Activated CD4-positive, alpha-beta T cell treated with anti-CD3 and anti-CD28 coated beads, Interleukin-2, amount 10 ng/mL, durations not matched to agents 7 days and 5 days (primary cell): ENCODE data around the gene RCC1. TPM values are rescaled to one million over a fixed set of nuclear protein-coding genes. Genes with fewer than 3 reads are reported as not detected.
A peak's percentile ranks its signal among the peaks of the same experiment; 100 is the strongest.
"Not testable (repeated sequence)": the region's sequence is repeated elsewhere in the genome, so short reads cannot be mapped to it uniquely, and the experiment has no call there.

Source experiments
- CTCF ChIA-PET: fragments of 350-600 bp; sonication (Branson Sonifier 250); formaldehyde crosslinking; loops from one replicate; lab custom pipeline; 2021; ENCODE audit warnings: antibody characterized with exemption; lab: Charles Lee
- POLR2A ChIA-PET: fragments of 350-600 bp; sonication (Branson Sonifier 250); formaldehyde crosslinking; loops from one replicate; lab custom pipeline; 2021; ENCODE audit warnings: antibody characterized with exemption; lab: Charles Lee
- DNase-seq: peaks from one replicate; pipeline ENCODE4 v3.0.0-alpha.2; 2020
- H3K27ac Mint-ChIP-seq: one replicate; pipeline ENCODE4 v1.8.0; 2021; ENCODE audit warnings: mild to moderate bottlenecking, moderate library complexity, mixed read lengths
- H3K27me3 Mint-ChIP-seq: one replicate; pipeline ENCODE4 v1.8.0; 2021; ENCODE audit warnings: mixed read lengths
- H3K36me3 Mint-ChIP-seq: one replicate; pipeline ENCODE4 v1.8.0; 2021; ENCODE audit warnings: low read depth, mixed read lengths
- H3K4me1 Mint-ChIP-seq: one replicate; pipeline ENCODE4 v1.8.0; 2021; ENCODE audit warnings: mixed read lengths
- H3K4me3 Mint-ChIP-seq: one replicate; pipeline ENCODE4 v1.8.0; 2021; ENCODE audit warnings: mild to moderate bottlenecking, moderate library complexity, mixed read lengths
- H3K9me3 Mint-ChIP-seq: one replicate; pipeline ENCODE4 v1.8.0; 2021; ENCODE audit warnings: mixed read lengths
- total RNA-seq, 2 experiments: library from RNA; stranded (reverse); gene quantifications; one replicate each; pipeline ENCODE4 v1.2.3, GENCODE V29; 2021

The RCC1 gene
- total RNA-seq, 2 experiments from 2014 or later: 76.2 to 76.5 TPM

DNA sequence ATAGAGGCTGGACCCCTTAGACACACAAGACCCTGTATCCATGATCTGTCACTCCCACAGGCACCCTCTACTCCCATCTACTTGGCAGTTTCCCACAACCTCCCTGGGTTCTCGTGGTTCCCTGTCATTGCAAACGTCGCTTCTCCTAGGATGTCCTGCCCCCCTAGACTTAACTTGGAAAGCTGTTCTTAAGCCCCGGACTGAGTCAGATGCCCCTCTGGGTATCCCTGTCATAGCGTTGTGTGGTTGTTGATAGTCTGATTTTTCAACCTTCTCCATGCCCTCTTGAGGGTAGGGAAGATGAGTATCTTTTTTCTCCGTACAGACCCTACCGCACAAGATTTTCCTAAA is 11.8 kb downstream of the RCC1 start:
- no peaks in the 10 kb centered on the region for H3K9me3 Mint-ChIP-seq
- CTCF ChIA-PET: interaction anchor here (1.6 kb wide), 1 partner anchor 359 kb away, joined by 5 read pairs; no protein-coding TSS in a partner anchor
- H3K4me1 Mint-ChIP-seq: peaks cover 47% of the 10 kb centered on the region
- POLR2A ChIA-PET: no interaction called here
- H3K27ac Mint-ChIP-seq: peak overlapping the region; percentile 92
- H3K36me3 Mint-ChIP-seq: peaks cover 27% of the 10 kb centered on the region
- peak overlapping the region; percentile 86 for H3K4me3 Mint-ChIP-seq
- no peaks in the 10 kb centered on the region for H3K27me3 Mint-ChIP-seq
- DNase-seq: no peak

GRCh38 chr1:28518000-28518744 is 12.3 kb downstream of the RCC1 start:
- peak overlapping the region; percentile 93 for H3K27ac Mint-ChIP-seq
- peak overlapping the region; percentile 86 for H3K4me3 Mint-ChIP-seq
- peaks cover 48% of the 10 kb centered on the region for H3K4me1 Mint-ChIP-seq
- no peaks in the 10 kb centered on the region for H3K27me3 Mint-ChIP-seq
- CTCF ChIA-PET: interaction anchor here (0.6 to 1.7 kb wide), 5 partner anchors 63 to 359 kb away, joined by 3 to 7 read pairs (median 4); no protein-coding TSS in a partner anchor
- H3K9me3 Mint-ChIP-seq: no peaks in the 10 kb centered on the region
- peak; percentile 89 for DNase-seq
- H3K36me3 Mint-ChIP-seq: peaks cover 26% of the 10 kb centered on the region
- POLR2A ChIA-PET: interaction anchor here (0.6 kb wide), 1 partner anchor 63 kb away, joined by 3 read pairs; no protein-coding TSS in a partner anchor

- no peaks in the 10 kb centered on the region for H3K27me3 Mint-ChIP-seq
- H3K27ac Mint-ChIP-seq: peak overlapping the region; percentile 93
- peak; percentile 47 for DNase-seq
- no peaks in the 10 kb centered on the region for H3K9me3 Mint-ChIP-seq
- H3K4me1 Mint-ChIP-seq: peaks cover 54% of the 10 kb centered on the region
- ChIA-PET POLR2A (no interaction called here), CTCF (interaction anchor here (0.6 to 1.7 kb wide), 5 partner anchors 62 to 358 kb away, joined by 3 to 7 read pairs (median 4); no protein-coding TSS in a partner anchor)
- H3K36me3 Mint-ChIP-seq: peaks cover 25% of the 10 kb centered on the region
- peak overlapping the region; percentile 79 for H3K4me3 Mint-ChIP-seq
Observed at GRCh38 chr1:28518745-28519341, 13.0 kb downstream of the RCC1 start.

- Mint-ChIP-seq H3K4me1 (peaks cover 53% of the 10 kb centered on the region), H3K36me3 (peaks cover 22% of the 10 kb centered on the region), H3K27ac (peak overlapping the region; percentile 10), H3K9me3 (no peaks in the 10 kb centered on the region), H3K4me3 (peak overlapping the region; percentile 55), H3K27me3 (no peaks in the 10 kb centered on the region)
- CTCF ChIA-PET: interaction anchor here (0.6 to 0.7 kb wide), 2 partner anchors 27 to 413 kb away, joined by 3 read pairs; no protein-coding TSS in a partner anchor
- DNase-seq: no peak
- POLR2A ChIA-PET: interaction anchor here (1.1 kb wide), 1 partner anchor 62 kb away, joined by 3 read pairs; no protein-coding TSS in a partner anchor
Observed at GRCh38 chr1:28519946-28520725, 14.3 kb downstream of the RCC1 start.

DNA sequence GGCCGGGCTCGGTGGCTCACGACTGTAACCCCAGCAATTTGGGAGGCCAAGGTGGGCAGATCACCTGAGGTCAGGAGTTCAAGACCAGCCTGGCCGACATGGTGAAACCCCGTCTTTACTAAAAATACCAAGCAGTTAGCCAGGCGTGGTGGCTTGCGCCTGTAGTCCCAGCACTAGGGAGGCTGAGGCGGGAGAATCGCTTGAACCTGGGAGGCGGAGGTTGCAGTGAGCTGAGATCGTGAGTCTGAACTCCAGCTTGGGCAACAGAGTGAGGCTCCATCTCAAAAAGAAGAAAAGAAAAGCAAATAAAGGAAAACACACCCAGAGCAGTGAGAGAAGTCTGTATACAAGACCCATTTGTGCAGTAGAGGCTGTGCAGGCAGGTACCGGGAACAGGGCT is 15.0 kb downstream of the RCC1 start:
- peaks cover 22% of the 10 kb centered on the region for H3K36me3 Mint-ChIP-seq
- DNase-seq, CTCF ChIA-PET, H3K27me3 Mint-ChIP-seq, H3K9me3 Mint-ChIP-seq, H3K4me3 Mint-ChIP-seq: not testable (repeated sequence)
- POLR2A ChIA-PET: interaction anchor here (1.1 kb wide), 1 partner anchor 61 kb away, joined by 3 read pairs; no protein-coding TSS in a partner anchor
- peak overlapping the region; percentile 10 for H3K27ac Mint-ChIP-seq
- peaks cover 53% of the 10 kb centered on the region for H3K4me1 Mint-ChIP-seq

DNA sequence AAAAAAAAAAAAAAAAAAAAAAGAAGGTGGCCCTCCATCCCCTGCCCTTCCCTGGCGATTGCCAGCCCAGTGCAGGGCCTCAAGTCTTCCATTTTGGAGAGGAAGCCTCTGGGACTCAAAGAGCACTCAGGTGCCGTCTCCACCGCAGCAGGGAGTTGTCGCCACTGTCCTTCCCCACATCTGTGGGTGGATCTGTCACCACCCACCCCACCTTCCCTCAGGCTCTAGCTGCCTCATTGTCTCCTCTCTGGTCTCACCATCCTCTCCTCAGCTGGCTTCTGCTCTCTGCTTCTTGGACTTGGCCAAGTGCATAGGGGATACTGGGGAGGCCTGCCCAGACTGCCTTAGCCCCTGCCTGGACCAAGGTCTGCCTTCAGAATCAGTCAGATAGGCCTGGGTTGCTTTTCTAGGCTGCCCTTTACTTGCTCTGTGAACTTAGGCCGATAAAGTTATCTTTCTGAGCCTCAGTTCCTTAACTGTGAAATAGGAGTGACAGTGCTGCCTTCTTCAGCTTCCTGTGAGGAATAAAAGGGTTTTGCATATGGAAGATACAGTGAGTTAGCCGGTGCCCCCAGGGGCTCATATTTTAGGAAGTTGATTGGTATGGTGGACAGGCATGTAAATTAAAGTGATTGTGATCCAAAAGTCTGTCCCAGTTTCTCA is 15.8 kb downstream of the RCC1 start:
- Mint-ChIP-seq H3K9me3 (no peaks in the 10 kb centered on the region), H3K27me3 (no peaks in the 10 kb centered on the region), H3K4me3 (no peak overlapping the region), H3K4me1 (peaks cover 52% of the 10 kb centered on the region), H3K36me3 (peaks cover 24% of the 10 kb centered on the region), H3K27ac (no peak overlapping the region)
- no peak for DNase-seq
- ChIA-PET POLR2A (interaction anchor here (0.7 kb wide), 1 partner anchor 13 kb away, joined by 3 read pairs; no protein-coding TSS in a partner anchor), CTCF (interaction anchor here (1.1 kb wide), 1 partner anchor 84 kb away, joined by 3 read pairs; no protein-coding TSS in a partner anchor)

- peaks cover 46% of the 10 kb centered on the region for H3K4me1 Mint-ChIP-seq
- peaks cover 24% of the 10 kb centered on the region for H3K36me3 Mint-ChIP-seq
- POLR2A ChIA-PET: interaction anchor here (0.7 kb wide), 1 partner anchor 12 kb away, joined by 3 read pairs; no protein-coding TSS in a partner anchor
- not testable (repeated sequence) for H3K27ac Mint-ChIP-seq, H3K9me3 Mint-ChIP-seq, H3K4me3 Mint-ChIP-seq, DNase-seq, H3K27me3 Mint-ChIP-seq
- CTCF ChIA-PET: interaction anchor here (0.6 to 1.1 kb wide), 2 partner anchors 83 to 105 kb away, joined by 3 to 4 read pairs; no protein-coding TSS in a partner anchor
Observed at GRCh38 chr1:28522537-28522936, 16.7 kb downstream of the RCC1 start.

DNA sequence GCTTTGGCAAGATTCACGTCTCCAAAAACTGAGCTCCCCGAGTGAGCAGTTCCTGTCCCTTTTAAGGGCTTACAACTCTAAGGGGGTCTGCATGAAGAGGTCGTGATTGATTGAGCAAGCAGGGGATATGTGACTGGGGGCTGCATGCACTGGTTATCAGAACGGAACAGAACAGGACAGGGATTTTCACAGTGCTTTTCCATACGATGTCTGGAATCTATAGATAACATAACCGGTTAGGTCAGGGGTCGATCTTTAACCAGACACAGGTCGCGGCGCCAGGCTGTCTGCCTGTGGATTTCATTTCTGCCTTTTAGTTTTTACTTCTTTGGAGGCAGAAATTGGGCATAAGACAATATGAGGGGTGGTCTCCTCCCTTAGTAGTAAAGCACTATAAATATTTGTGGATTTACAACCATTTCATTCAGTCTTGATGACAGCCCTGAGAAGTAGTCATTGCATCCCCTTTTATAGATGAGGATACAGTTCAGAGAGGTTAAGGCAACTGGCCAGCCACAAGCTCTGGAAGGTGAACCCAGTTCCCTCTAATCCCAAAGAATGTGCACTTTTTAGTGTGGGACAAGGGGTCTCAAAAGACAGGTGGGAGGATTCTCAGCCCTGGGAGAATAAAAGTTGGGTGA is 19.3 kb downstream of the RCC1 start:
- POLR2A ChIA-PET, H3K9me3 Mint-ChIP-seq, DNase-seq, CTCF ChIA-PET, H3K4me3 Mint-ChIP-seq, H3K27me3 Mint-ChIP-seq, H3K27ac Mint-ChIP-seq: not testable (repeated sequence)
- peaks cover 25% of the 10 kb centered on the region for H3K4me1 Mint-ChIP-seq
- peaks cover 23% of the 10 kb centered on the region for H3K36me3 Mint-ChIP-seq

DNA sequence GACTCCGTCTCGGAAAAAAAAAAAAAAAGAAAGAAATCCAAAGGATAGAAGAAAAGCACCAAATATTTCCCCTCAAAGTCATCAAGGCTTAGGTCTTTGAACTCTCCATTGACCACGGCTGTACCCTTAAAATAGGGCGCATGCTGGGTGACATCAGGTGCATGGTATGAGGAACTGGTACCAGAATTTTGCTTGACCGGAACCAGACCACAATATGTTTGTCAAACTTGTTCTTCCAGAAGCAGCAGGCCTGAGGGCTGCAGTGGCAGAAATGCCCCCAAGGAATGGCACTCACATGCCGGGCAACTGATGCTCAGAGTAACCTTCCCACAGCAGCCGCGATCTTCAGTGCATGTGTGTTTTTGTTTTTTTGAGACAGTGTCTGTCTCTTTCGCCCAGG is 21.0 kb downstream of the RCC1 start:
- no peaks in the 10 kb centered on the region for H3K27me3 Mint-ChIP-seq
- CTCF ChIA-PET: no interaction called here

GRCh38 chr1:28530456-28530855 is 24.6 kb downstream of the RCC1 start:
- H3K27ac Mint-ChIP-seq: no peak overlapping the region
- CTCF ChIA-PET: interaction anchor here (0.6 to 0.7 kb wide), 2 partner anchors 21 to 37 kb away, joined by 3 read pairs; no protein-coding TSS in a partner anchor
- H3K27me3 Mint-ChIP-seq: no peaks in the 10 kb centered on the region
- no peaks in the 10 kb centered on the region for H3K9me3 Mint-ChIP-seq
- H3K4me3 Mint-ChIP-seq: no peak overlapping the region
- no peak for DNase-seq
- peaks cover 32% of the 10 kb centered on the region for H3K36me3 Mint-ChIP-seq
- POLR2A ChIA-PET: no interaction called here
- peaks cover 2% of the 10 kb centered on the region for H3K4me1 Mint-ChIP-seq

More for the DNA sequence above, 21.0 kb downstream of the RCC1 start:
- Mint-ChIP-seq H3K36me3 (peaks cover 30% of the 10 kb centered on the region), H3K27ac (no peak overlapping the region), H3K4me1 (peaks cover 17% of the 10 kb centered on the region), H3K4me3 (no peak overlapping the region), H3K9me3 (no peaks in the 10 kb centered on the region)
- POLR2A ChIA-PET: no interaction called here
- DNase-seq: no peak

DNA sequence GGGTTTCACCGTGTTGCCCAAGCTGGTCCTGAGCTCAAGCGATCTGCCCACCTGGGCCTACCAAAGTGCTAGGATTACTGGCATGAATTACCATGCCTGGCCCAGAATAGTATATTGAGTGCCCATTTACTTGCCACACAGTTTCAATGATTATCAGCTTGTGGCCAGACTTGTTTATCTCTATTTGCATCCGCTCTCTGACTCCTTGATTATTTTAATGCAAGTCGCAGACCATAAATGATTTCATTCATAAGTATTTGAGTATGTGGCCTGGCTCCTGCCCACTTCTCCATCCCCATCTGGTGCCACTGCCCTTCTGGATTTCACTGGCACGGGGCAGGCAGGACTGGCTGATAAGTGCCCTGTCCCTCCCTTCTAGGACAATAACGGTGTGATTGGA is 28.8 kb downstream of the RCC1 start:
- no peaks in the 10 kb centered on the region for H3K27me3 Mint-ChIP-seq
- H3K27ac Mint-ChIP-seq: no peak overlapping the region
- POLR2A ChIA-PET: interaction anchor here (0.6 kb wide), 1 partner anchor 13 kb away, joined by 3 read pairs; no protein-coding TSS in a partner anchor

More for the DNA sequence above, 28.8 kb downstream of the RCC1 start:
- H3K4me1 Mint-ChIP-seq: peaks cover 2% of the 10 kb centered on the region
- H3K9me3 Mint-ChIP-seq: no peaks in the 10 kb centered on the region
- peaks cover 39% of the 10 kb centered on the region for H3K36me3 Mint-ChIP-seq
- no peak for DNase-seq
- CTCF ChIA-PET: interaction anchor here (0.6 to 0.9 kb wide), 3 partner anchors 18 to 125 kb away, joined by 3 read pairs; no protein-coding TSS in a partner anchor
- no peak overlapping the region for H3K4me3 Mint-ChIP-seq
